ENCODE data around the gene CHRNA4. TPM values are rescaled to one million over a fixed set of nuclear protein-coding genes. Genes with fewer than 3 reads are reported as not detected.

Gene CHRNA4
- total RNA-seq, 2 donors from 2014 or later: not detected

DNA sequence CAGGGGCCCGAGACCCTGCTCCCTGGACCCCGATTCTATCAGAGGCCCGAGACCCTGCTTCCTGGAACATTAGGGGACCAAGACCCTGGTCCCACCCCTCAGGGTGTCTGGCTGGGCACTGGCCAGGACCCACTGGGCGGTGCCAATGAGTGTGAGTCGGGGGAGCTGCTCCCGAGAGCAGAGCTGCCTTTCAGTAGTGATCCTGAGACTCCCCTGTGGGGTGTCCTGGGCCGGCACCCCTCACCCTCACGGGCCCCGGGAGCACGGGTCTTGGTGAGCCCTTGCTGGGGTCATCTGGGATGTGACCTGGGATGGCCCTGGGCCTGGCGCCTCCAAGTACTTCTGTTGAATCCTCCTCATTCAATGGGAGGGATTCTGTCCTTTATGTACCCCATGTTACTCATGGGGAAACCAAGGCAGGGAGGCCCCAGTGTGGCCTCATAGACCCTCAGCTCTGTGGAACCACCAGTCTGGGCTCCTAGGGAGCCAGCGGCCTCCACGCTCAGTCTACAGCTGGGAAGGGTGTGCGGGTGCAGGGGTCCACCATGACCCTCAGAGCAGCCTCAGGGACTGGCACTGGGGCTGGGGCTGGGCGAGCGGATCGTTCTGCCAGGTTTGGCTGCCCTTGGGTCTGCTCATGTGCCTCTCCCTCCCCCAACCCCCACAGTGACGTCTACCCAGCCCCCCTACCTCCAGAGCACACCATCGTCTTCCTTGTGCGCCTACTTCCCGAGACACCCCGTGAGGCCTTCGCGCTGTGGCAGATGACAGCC is 42.6 kb downstream of the CHRNA4 start:
- ATAC-seq: no peak
- no peak for DNase-seq
- intact Hi-C loops (cut with DNase I, micrococcal nuclease): no loop called here

DNA sequence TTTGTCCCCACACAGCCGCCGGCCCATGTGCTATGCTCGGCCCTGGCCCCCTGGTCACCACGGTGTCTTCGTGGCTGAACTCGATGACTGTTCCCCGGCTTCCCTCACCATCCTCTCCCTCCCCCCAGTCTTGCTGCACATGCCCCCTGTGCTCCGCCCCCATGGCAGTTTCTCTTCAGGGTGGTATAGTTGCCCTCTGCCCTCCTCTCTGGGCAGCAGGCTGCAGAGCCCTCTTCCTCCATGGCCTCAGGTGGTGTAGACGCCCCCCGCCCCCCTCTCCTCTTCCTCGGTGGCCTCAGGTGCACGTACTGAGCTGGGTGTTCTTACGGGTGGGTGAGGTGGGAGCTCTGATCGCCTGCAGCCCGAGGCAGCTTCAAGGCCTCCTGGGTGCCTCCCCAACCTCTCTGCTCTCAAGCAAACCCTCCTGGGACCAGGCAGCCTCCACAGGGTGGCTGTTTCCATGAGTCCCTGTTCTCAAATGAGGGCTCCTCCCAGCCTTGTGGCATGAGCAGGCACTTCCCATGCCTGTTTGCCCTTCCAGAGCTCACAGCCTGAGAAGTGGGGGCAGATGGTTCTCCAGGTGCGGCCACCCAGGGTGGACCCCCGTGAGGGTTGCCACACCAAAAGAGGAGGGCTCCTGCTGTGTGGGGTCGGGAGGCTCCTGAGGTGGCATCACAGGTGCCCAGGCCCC is 43.4 kb downstream of the CHRNA4 start:
- intact Hi-C loops (cut with DNase I, micrococcal nuclease): no loop called here
- DNase-seq: no peak

GRCh38 chr20:63317061-63317460 is 44.1 kb downstream of the CHRNA4 start:
- DNase-seq: no peak
- intact Hi-C loops (cut with DNase I, micrococcal nuclease): no loop called here
- no peak for ATAC-seq

More for the DNA sequence above, 43.4 kb downstream of the CHRNA4 start:
- ATAC-seq: no peak

GRCh38 chr20:63316502-63316921 is 44.6 kb downstream of the CHRNA4 start:
- intact Hi-C loops (cut with DNase I, micrococcal nuclease): no loop called here
- DNase-seq (no peak), ATAC-seq (no peak)

GRCh38 chr20:63315731-63316491 is 45.2 kb downstream of the CHRNA4 start:
- ATAC-seq (no peak), DNase-seq (no peak)
- intact Hi-C loops (cut with DNase I, micrococcal nuclease): no loop called here

- intact Hi-C loops (cut with DNase I, micrococcal nuclease): no loop called here
- ATAC-seq (no peak), DNase-seq (no peak)
Measured at GRCh38 chr20:63315240-63315689, 45.9 kb downstream of the CHRNA4 start.

- DNase-seq (no peak), ATAC-seq (no peak)
- intact Hi-C loops (cut with DNase I, micrococcal nuclease): loop anchor here in 1 of 2 donors (5.0 kb wide), 1 partner anchor 68 kb away; no protein-coding TSS in a partner anchor
Measured at GRCh38 chr20:63314566-63315239, 46.4 kb downstream of the CHRNA4 start.

DNA sequence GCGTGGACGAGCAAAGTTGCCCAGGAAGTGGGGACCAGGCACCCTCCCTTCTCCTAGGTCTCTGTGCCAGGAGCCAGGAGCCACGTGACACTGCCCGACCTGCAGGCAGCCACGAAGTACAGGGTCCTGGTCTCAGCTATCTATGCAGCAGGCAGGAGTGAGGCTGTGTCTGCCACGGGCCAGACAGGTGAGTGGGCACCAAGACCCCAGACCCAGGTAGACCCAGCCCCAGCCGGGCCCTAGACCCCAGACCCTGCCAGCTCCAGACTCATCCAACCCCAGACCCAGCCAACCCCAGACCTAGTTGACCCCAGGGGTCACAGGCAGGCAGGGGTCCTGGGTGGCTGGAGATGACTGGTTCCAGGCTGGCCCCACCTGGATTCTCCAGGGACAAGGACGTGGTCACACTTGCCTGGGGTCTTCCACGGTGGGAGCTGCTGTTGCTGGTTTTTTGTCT is 47.1 kb downstream of the CHRNA4 start:
- intact Hi-C loops (cut with DNase I, micrococcal nuclease): loop anchor here in 1 of 2 donors (5.0 kb wide), 1 partner anchor 68 kb away; no protein-coding TSS in a partner anchor
- DNase-seq: no peak
- no peak for ATAC-seq

- ATAC-seq (peak; percentile 15), DNase-seq (no peak)
- intact Hi-C loops (cut with DNase I, micrococcal nuclease): loop anchor here in 1 of 2 donors (5.0 kb wide), 1 partner anchor 69 kb away; no protein-coding TSS in a partner anchor
Measured at GRCh38 chr20:63313349-63314014, 47.7 kb downstream of the CHRNA4 start.

DNA sequence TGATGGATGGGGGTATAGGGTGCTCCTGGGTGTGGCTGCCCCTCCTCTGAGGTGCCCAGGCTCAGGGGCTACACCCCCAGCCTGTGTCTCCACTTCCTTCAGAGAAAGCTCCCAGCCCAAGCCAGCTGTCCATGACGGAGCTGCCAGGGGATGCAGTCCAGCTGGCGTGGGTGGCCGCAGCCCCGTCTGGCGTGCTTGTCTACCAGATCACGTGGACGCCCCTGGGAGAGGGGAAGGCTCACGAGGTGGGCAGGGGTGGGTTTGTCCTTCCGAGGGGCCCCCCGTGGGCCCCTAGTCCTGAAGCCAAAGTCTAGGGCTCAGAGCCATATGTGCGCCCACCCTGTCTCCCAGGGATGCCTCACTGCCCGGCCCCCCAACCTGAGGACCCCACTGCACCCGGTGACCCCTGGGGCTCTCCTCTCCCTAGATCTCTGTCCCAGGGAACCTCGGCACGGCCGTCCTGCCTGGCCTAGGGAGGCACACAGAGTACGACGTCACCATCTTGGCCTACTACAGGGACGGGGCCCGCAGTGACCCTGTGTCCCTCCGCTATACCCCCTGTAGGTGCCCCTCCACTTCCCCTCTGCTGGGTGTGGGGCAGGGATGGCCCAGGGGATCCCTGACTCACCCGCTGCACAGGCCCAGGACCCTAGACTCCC is 48.3 kb downstream of the CHRNA4 start:
- intact Hi-C loops (cut with DNase I, micrococcal nuclease): loop anchor here in 1 of 2 donors (5.0 kb wide), 1 partner anchor 69 kb away; no protein-coding TSS in a partner anchor
- no peak for ATAC-seq

DNA sequence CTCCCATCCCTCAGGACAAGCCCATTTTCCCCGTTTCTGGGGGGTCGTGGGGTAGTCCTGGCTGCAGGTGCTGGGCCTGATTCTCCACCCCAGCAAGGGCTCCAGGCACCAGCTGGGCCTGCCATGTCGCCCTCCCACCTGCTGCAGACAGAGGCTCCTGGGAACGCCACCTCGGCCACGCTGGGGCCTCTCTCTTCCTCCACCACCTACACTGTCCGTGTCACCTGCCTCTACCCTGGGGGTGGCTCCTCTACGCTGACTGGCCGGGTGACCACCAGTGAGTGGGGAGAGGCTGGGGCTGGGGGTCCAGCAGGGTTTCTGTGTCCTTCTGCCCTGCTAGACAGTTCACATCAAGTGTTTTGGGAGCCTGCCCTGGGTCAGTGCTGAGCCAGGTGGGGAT is 48.9 kb downstream of the CHRNA4 start:
- intact Hi-C loops (cut with DNase I, micrococcal nuclease): loop anchor here in 1 of 2 donors (5.0 kb wide), 1 partner anchor 70 kb away; no protein-coding TSS in a partner anchor
- DNase-seq: no peak
- ATAC-seq: no peak

More for the DNA sequence above, 48.3 kb downstream of the CHRNA4 start:
- DNase-seq: no peak

GRCh38 chr20:63311833-63312243 is 49.3 kb downstream of the CHRNA4 start:
- DNase-seq: no peak
- ATAC-seq: no peak
- intact Hi-C loops (cut with DNase I, micrococcal nuclease): loop anchor here in 1 of 2 donors (5.0 kb wide), 1 partner anchor 70 kb away; no protein-coding TSS in a partner anchor

- DNase-seq (no peak), ATAC-seq (no peak)
- intact Hi-C loops (cut with DNase I, micrococcal nuclease): loop anchor here in 1 of 2 donors (5.0 kb wide), 1 partner anchor 71 kb away; no protein-coding TSS in a partner anchor
Measured at GRCh38 chr20:63311186-63311832, 49.8 kb downstream of the CHRNA4 start.

- intact Hi-C loops (cut with DNase I, micrococcal nuclease): loop anchor here in 1 of 2 donors (5.0 kb wide), 1 partner anchor 72 kb away; no protein-coding TSS in a partner anchor
Measured at GRCh38 chr20:63310265-63310991, 50.7 kb downstream of the CHRNA4 start.

GRCh38 chr20:63309261-63310071 is 51.7 kb downstream of the CHRNA4 start:
- intact Hi-C loops (cut with DNase I, micrococcal nuclease): loop anchor here in 1 of 2 donors (5.0 kb wide), 1 partner anchor 73 kb away; no protein-coding TSS in a partner anchor
- ATAC-seq (peak; percentile 59), DNase-seq (no peak)

More at GRCh38 chr20:63310265-63310991, 50.7 kb downstream of the CHRNA4 start:
- DNase-seq (no peak), ATAC-seq (no peak)

Data from left colon (tissue), 2 donors.